GM12891 (cell line): ENCODE measurements around the gene RNU1-4.

Experiments
- POLR2A ChIP-seq: IDR thresholded peaks from 2 replicates; pipeline ENCODE4 v1.6.1; 2011; ENCODE audit warnings: low read depth, low read length, control low read depth
- POLR2AphosphoS5 ChIP-seq: IDR thresholded peaks from 2 replicates; pipeline ENCODE4 v1.6.1; 2011; ENCODE audit warnings: low read depth, low read length, control low read depth
- POU2F2 ChIP-seq: IDR thresholded peaks from 2 replicates; pipeline ENCODE4 v1.6.1; 2011; ENCODE audit warnings: low read depth, mild to moderate bottlenecking, control low read depth, low read length, moderate library complexity
- SPI1 ChIP-seq: IDR thresholded peaks from 2 replicates; pipeline ENCODE4 v1.6.1; 2011; ENCODE audit warnings: low read depth, low read length, control low read depth
- TAF1 ChIP-seq: IDR thresholded peaks from 2 replicates; pipeline ENCODE4 v1.6.1; 2011; ENCODE audit warnings: low read depth, low read length, control low read depth

GRCh38 chr1:16718908-16719533 is 21.3 kb upstream of the RNU1-4 start:
- TF ChIP-seq POLR2A = no peak
- no peak for TF ChIP-seq POLR2AphosphoS5
- no peak for TF ChIP-seq TAF1
- no peak for TF ChIP-seq SPI1
- no peak for TF ChIP-seq POU2F2
